ENCODE measurements around the gene YBX2. TPM values are rescaled to one million over a fixed set of nuclear protein-coding genes. Genes with fewer than 3 reads are reported as not detected.
A peak's percentile ranks its signal among the peaks of the same experiment; 100 is the strongest.

YBX2 gene
- total RNA-seq, 3 donors from 2014 or later, result 2.6 to 3.0 (median 2.9) TPM

DNA sequence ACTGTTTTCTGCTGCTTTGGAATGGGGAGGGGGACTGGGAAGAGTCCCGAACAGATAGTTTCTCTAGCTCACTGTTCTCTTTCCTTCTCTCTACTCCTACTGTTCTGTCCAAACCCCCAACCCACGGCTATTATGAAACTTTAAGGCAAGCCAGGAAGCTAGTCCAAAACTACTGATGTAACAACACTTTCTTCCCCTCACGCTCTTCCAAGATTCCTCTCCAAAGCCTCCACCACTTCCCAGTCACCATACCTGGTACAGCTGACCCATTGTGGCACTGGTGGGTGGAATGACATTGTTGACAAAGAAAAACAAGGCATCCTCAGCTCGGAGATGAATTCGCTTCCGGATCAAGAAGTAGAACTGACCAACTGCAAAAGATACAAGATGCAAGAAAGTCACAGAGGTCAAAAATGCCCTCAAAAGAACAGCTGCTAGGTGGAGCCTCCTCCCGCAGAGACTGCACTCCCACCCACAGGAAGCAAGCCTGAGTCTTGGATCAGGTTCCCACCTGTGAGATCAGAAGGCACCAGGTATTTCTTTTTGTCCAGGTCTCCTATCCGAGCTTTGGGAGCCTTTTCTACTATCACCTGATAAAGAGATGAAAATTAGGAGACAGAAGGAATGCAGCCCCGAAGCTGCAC lies 53.2 kb downstream of the YBX2 start:
- intact Hi-C loops (cut with DNase I; ENCODE audit: low total_unique reads), result no loop called here

DNA sequence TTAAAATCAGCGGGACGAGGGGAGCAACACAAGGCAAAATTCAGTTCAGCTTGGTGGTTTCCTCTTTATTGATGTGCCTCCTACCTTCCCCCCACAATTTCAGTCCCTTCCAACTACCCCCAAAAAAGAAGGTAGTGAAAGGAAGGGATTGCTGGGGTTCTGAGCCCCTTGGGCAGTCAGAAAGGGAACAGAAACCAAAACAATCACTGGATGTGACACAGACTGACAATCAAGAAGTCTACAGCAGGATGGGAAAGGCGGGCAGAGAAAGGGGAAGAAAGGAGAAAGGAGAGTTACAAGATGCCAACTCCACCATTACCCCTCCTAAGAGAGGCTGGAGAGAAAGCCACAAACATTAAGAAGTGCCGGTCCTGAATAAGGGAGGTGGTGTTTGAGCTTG lies 54.1 kb downstream of the YBX2 start:
- Histone ChIP-seq H3K27me3 (no peaks in the 10 kb centered on the region), H3K4me1 (peaks cover 4 to 18% of the 10 kb centered on the region in 2 donors), H3K27ac (peak overlapping the region; percentile 99 to 100), H3K4me3 (peak overlapping the region; percentile 12 to 89 (median 85)), H3K36me3 (no peaks in the 10 kb centered on the region), H3K9me3 (no peaks in the 10 kb centered on the region)
- intact Hi-C loops (cut with DNase I; ENCODE audit: low total_unique reads), result no loop called here
- no peak for DNase-seq (ENCODE audit: low spot score in 2 of 2)
- TF ChIP-seq, protein P1, sequence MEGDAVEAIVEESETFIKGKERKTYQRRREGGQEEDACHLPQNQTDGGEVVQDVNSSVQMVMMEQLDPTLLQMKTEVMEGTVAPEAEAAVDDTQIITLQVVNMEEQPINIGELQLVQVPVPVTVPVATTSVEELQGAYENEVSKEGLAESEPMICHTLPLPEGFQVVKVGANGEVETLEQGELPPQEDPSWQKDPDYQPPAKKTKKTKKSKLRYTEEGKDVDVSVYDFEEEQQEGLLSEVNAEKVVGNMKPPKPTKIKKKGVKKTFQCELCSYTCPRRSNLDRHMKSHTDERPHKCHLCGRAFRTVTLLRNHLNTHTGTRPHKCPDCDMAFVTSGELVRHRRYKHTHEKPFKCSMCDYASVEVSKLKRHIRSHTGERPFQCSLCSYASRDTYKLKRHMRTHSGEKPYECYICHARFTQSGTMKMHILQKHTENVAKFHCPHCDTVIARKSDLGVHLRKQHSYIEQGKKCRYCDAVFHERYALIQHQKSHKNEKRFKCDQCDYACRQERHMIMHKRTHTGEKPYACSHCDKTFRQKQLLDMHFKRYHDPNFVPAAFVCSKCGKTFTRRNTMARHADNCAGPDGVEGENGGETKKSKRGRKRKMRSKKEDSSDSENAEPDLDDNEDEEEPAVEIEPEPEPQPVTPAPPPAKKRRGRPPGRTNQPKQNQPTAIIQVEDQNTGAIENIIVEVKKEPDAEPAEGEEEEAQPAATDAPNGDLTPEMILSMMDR (IDR thresholded peaks at IDR 0.05), result no peak
- no peak for TF ChIP-seq POLR2A (IDR thresholded peaks at IDR 0.05)
- no peak for TF ChIP-seq POLR2AphosphoS5 (IDR thresholded peaks at IDR 0.05)

More for the DNA sequence above, 53.2 kb downstream of the YBX2 start:
- no peaks in the 10 kb centered on the region for H3K9me3 ChIP-seq
- no peaks in the 10 kb centered on the region for H3K36me3 ChIP-seq
- peak overlapping the region; percentile 99 to 100 for H3K27ac ChIP-seq
- H3K4me3 ChIP-seq, result peak overlapping the region; percentile 85 to 89 (median 85)
- no peak for TF ChIP-seq POLR2A (IDR thresholded peaks at IDR 0.05)
- TF ChIP-seq POLR2AphosphoS5 (IDR thresholded peaks at IDR 0.05), result no peak
- TF ChIP-seq, protein P1 (IDR thresholded peaks at IDR 0.05), result no peak
- no peak for DNase-seq (ENCODE audit: low spot score in 2 of 2)
- no peaks in the 10 kb centered on the region for H3K27me3 ChIP-seq
- H3K4me1 ChIP-seq, result peaks cover 4 to 17% of the 10 kb centered on the region in 2 donors

DNA sequence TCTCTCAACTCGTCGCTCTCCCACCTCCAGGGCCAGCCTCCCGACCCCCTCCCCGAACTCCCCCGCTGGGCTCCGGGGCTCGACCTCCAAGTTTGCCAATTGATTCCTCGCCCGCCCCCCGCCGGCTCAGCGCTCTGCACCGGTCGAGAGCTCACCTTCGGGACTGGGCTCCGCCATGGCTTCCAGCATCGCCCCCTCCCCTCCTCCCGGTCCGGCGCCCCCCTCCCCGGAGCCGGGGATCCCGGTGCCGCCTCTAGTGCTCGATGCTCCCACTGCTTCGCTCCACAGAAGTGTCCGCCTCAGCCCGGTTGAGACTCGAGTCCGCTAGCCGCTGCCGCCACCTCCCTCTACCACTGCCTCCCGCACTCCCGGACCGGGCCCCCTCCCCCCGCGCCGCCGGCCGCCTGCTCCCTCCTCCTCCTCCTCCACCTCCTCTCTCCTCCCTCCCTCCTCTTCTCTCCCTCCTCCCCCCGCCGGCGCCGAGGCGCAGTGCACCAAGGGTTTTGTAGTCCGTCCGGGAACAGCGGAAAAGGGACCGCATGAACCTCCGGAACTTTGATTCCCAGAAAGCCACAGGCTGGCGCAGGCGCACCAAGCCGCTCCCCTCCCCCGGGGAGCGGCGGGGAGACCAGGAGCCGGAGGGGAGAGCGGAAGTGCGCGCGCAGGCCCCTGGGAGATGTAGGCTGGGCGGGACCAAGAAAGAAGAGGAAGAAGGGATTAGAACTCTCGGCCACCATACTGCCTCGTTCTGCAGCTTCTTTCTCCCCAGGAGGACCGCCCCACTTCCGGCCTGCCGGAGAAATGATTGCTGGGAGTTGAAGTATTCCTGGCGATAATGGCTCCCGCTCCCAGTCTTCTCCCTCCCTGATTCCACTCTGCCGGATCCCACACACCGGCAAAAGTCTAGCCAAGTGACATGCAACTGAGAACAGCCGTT lies 55.1 kb downstream of the YBX2 start, which contains the start of gene PHF23:
Gene PHF23, minus strand, starts transcription at position 367 of the 937 bp plus-strand sequence. Its CDS starts 178 bp downstream, at position 189.
- Histone ChIP-seq H3K27ac (peak within 1 kb of the TSS; percentile 97 to 100), H3K27me3 (no peaks in the 10 kb centered on the region), H3K36me3 (no peaks in the 10 kb centered on the region), H3K4me1 (peaks cover 4 to 26% of the 10 kb centered on the region in 2 donors), H3K4me3 (peak within 1 kb of the TSS; percentile 85 to 99 (median 89)), H3K9me3 (no peaks in the 10 kb centered on the region)
- TF ChIP-seq POLR2AphosphoS5 (IDR thresholded peaks at IDR 0.05), result peak; percentile 74 to 93 (median 86)
- TF ChIP-seq, protein P1 (IDR thresholded peaks at IDR 0.05), result peak; percentile 23 to 63 (median 61)
- TF ChIP-seq POLR2A (IDR thresholded peaks at IDR 0.05), result peak; percentile 38
- DNase-seq (ENCODE audit: low spot score in 2 of 2), result peak; percentile 99
- intact Hi-C loops (cut with DNase I; ENCODE audit: low total_unique reads), result no loop called here

DNA sequence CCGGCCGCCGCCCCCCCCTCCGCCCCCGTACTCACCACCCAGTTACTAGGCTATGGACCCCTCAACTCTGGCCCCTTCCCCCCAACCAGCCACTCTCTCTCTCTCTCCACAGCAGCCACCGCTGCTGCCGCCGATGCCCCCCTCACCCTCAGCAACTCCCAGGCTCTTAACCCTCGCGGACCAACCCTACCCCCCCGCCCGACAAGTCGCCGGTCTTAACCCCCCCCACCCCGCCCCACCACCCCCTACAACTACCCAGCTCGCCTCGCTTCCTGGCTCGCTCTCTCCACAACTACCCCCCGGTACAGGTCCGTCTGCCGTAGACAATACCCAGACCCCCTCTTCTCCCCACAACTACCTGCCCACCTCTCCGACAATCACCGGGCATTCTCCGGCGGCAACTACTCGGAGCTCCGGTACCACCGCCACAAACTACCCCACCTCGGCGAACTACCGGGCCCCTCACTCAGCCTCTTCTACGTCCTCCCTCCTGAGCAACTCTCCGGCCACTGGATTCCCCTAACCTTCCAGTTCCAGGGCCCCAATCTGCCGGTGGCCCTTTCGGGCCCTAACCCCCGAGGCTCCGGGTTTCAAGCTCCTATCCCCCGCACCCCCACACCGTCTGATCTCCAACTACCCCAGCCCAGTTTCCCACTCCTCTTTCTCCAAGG lies 55.9 kb downstream of the YBX2 start:
- intact Hi-C loops (cut with DNase I; ENCODE audit: low total_unique reads), result no loop called here
- H3K27me3 ChIP-seq, result no peaks in the 10 kb centered on the region
- TF ChIP-seq POLR2AphosphoS5 (IDR thresholded peaks at IDR 0.05), result no peak
- TF ChIP-seq POLR2A (IDR thresholded peaks at IDR 0.05), result no peak
- TF ChIP-seq, protein P1 (IDR thresholded peaks at IDR 0.05), result no peak
- peaks cover 4 to 26% of the 10 kb centered on the region in 2 donors for H3K4me1 ChIP-seq
- peak overlapping the region; percentile 97 to 100 for H3K27ac ChIP-seq
- DNase-seq (ENCODE audit: low spot score in 2 of 2), result no peak
- H3K9me3 ChIP-seq, result no peaks in the 10 kb centered on the region
- H3K4me3 ChIP-seq, result peak overlapping the region; percentile 85 to 99 (median 89)
- H3K36me3 ChIP-seq, result no peaks in the 10 kb centered on the region

Other genes starting within 250 kb of the YBX2 start
- gene CLEC10A, start 214.4 kb downstream of the YBX2 start, total RNA-seq, result 10 to 100 TPM in 1 of 3 donors, 1 to 10 TPM in 2; 2.8 to 15.8 (median 2.9) TPM
- gene ASGR2, start 179.8 kb downstream of the YBX2 start, total RNA-seq, result under 1 TPM; 0.33 to 0.96 (median 0.88) TPM
- 1 to 10 TPM; 1.0 to 1.4 (median 1.3) TPM for gene ASGR1, start 115.3 kb downstream of the YBX2 start, total RNA-seq
- gene DLG4, start 74.8 kb downstream of the YBX2 start, total RNA-seq, result 10 to 100 TPM in 2 of 3 donors, 1 to 10 TPM in 1; 7.2 to 18.4 (median 11.1) TPM
- gene ACADVL, start 74.7 kb downstream of the YBX2 start, total RNA-seq, result 1,000 to 10,000 TPM in 1 of 3 donors, 100 to 1,000 TPM in 2; 421 to 1,002 (median 829) TPM
- 10 to 100 TPM; 32.0 to 58.2 (median 47.9) TPM for gene DVL2, start 60.1 kb downstream of the YBX2 start, total RNA-seq
- 10 to 100 TPM; 22.1 to 40.4 (median 37.7) TPM for gene PHF23, start 55.2 kb downstream of the YBX2 start, total RNA-seq
- gene GABARAP, start 52.2 kb downstream of the YBX2 start, total RNA-seq, result 100 to 1,000 TPM; 620 to 765 (median 631) TPM
- gene CTDNEP1, start 42.9 kb downstream of the YBX2 start, total RNA-seq, result 10 to 100 TPM; 35.7 to 67.5 (median 60.5) TPM
- gene ELP5, start 42.4 kb downstream of the YBX2 start, total RNA-seq, result 10 to 100 TPM; 26.9 to 36.7 (median 30.6) TPM
- 10 to 100 TPM in 2 of 3 donors, 1 to 10 TPM in 1; 5.4 to 95.9 (median 60.0) TPM for gene CLDN7, start 32.2 kb downstream of the YBX2 start, total RNA-seq
- 10 to 100 TPM in 1 of 3 donors, 1 to 10 TPM in 2; 2.6 to 32.5 (median 3.5) TPM for gene SLC2A4, start 12.9 kb downstream of the YBX2 start, total RNA-seq
- gene EIF5A, start 13.0 kb upstream of the YBX2 start, total RNA-seq, result 100 to 1,000 TPM; 151 to 172 (median 163) TPM
- 100 to 1,000 TPM in 1 of 3 donors, 10 to 100 TPM in 2; 77.3 to 109 (median 84.2) TPM for gene GPS2, start 20.7 kb upstream of the YBX2 start, total RNA-seq
- gene NEURL4, start 34.7 kb upstream of the YBX2 start, total RNA-seq, result 10 to 100 TPM; 15.0 to 22.9 (median 17.4) TPM
- 1 to 10 TPM; 3.4 to 6.6 (median 5.2) TPM for gene ACAP1, start 41.9 kb upstream of the YBX2 start, total RNA-seq
- gene KCTD11, start 57.5 kb upstream of the YBX2 start, total RNA-seq, result 10 to 100 TPM in 2 of 3 donors, 1 to 10 TPM in 1; 9.1 to 11.5 (median 11.0) TPM
- gene TMEM95, start 60.5 kb upstream of the YBX2 start, total RNA-seq, result not detected
- gene TNK1, start 86.5 kb upstream of the YBX2 start, total RNA-seq, result 10 to 100 TPM in 2 of 3 donors, 1 to 10 TPM in 1; 1.1 to 22.1 (median 14.4) TPM
- gene PLSCR3, start 99.9 kb upstream of the YBX2 start, total RNA-seq, result 10 to 100 TPM; 16.0 to 24.3 (median 19.0) TPM
- 100 to 1,000 TPM in 1 of 3 donors, 10 to 100 TPM in 2; 77.6 to 113 (median 92.3) TPM for gene TMEM256, start 109.5 kb upstream of the YBX2 start, total RNA-seq
- 10 to 100 TPM in 1 of 3 donors, 1 to 10 TPM in 2; 6.7 to 13.1 (median 8.3) TPM for gene NLGN2, start 113.2 kb upstream of the YBX2 start, total RNA-seq
- not detected for gene SPEM1, start 125.7 kb upstream of the YBX2 start, total RNA-seq
- not detected for gene SPEM2, start 131.0 kb upstream of the YBX2 start, total RNA-seq
- not detected for gene SPEM3, start 134.2 kb upstream of the YBX2 start, total RNA-seq
- 10 to 100 TPM in 1 of 3 donors, 1 to 10 TPM in 2; 3.5 to 18.1 (median 9.5) TPM for gene TMEM102, start 140.8 kb upstream of the YBX2 start, total RNA-seq
- gene FGF11, start 144.9 kb upstream of the YBX2 start, total RNA-seq, result 1 to 10 TPM; 2.1 to 2.9 (median 2.9) TPM
- 10 to 100 TPM in 2 of 3 donors, 1 to 10 TPM in 1; 8.5 to 11.8 (median 11.7) TPM for gene CHRNB1, start 150.4 kb upstream of the YBX2 start, total RNA-seq
- gene ZBTB4, start 185.0 kb upstream of the YBX2 start, total RNA-seq, result 10 to 100 TPM; 34.4 to 46.9 (median 45.7) TPM
- not detected for gene SLC35G6, start 186.8 kb upstream of the YBX2 start, total RNA-seq
- gene POLR2A, start 189.7 kb upstream of the YBX2 start, total RNA-seq, result 100 to 1,000 TPM in 1 of 3 donors, 10 to 100 TPM in 2; 64.2 to 174 (median 88.7) TPM